DND-41 (cell line): ENCODE data around the gene AKR1C3.

ENCODE experiments used
- ATAC-seq: fragments of 200-7000 bp; cut with Tn5 transposase; 3 replicates; pipeline ENCODE4 v1.9.1; 2021; ENCODE audit warnings: low read depth; ENCODE audit not compliant: insufficient read depth
- DNase-seq: peaks from one replicate; pipeline ENCODE4 v3.0.0-alpha.2; 2020
- H2AFZ ChIP-seq: 2 replicates; pipeline ENCODE4 v1.6.0; 2012; ENCODE audit warnings: low read depth, low read length
- H3K27ac ChIP-seq: 2 replicates; pipeline ENCODE4 v1.5.1; 2012; ENCODE audit warnings: low read length, inconsistent platforms
- H3K27me3 ChIP-seq: fragments of 200-600 bp; sonication (generic); 2 replicates; pipeline ENCODE4 v1.6.0; 2012; ENCODE audit warnings: low read length, mild to moderate bottlenecking, inconsistent platforms; ENCODE audit not compliant: insufficient read depth, poor library complexity
- H3K36me3 ChIP-seq: 2 replicates; pipeline ENCODE4 v1.5.1; 2012; ENCODE audit warnings: low read length, inconsistent platforms; ENCODE audit not compliant: insufficient read depth
- H3K4me1 ChIP-seq: 2 replicates; pipeline ENCODE4 v1.5.1; 2012; ENCODE audit warnings: mild to moderate bottlenecking, low read length; ENCODE audit not compliant: insufficient read depth
- H3K4me2 ChIP-seq: 2 replicates; pipeline ENCODE4 v1.6.0; 2012; ENCODE audit warnings: mild to moderate bottlenecking, moderate library complexity, low read length, inconsistent platforms; ENCODE audit not compliant: insufficient read depth
- H3K4me3 ChIP-seq, 2 experiments: fragments of 200-600 bp in 1 of 2; shearing (Covaris generic) in 1 of 2; 2 replicates each; pipeline ENCODE4 v1.5.1; 2012 to 2016; ENCODE audit warnings: inconsistent platforms in 2 of 2, low read length in 2 of 2, mild to moderate bottlenecking in 2 of 2, low read depth in 1 of 2, moderate library complexity in 1 of 2
- H3K79me2 ChIP-seq: 2 replicates; pipeline ENCODE4 v1.6.0; 2012; ENCODE audit warnings: low read length, inconsistent platforms; ENCODE audit not compliant: insufficient read depth
- H3K9ac ChIP-seq: 2 replicates; pipeline ENCODE4 v1.6.0; 2012; ENCODE audit warnings: low read depth, mild to moderate bottlenecking, inconsistent platforms, low read length, moderate library complexity
- H3K9me3 ChIP-seq: 2 replicates; pipeline ENCODE4 v1.5.1; 2012; ENCODE audit warnings: low read length, moderate library complexity, mild to moderate bottlenecking, inconsistent platforms; ENCODE audit not compliant: insufficient read depth, severe bottlenecking
- H4K20me1 ChIP-seq: 2 replicates; pipeline ENCODE4 v1.6.0; 2012; ENCODE audit warnings: low read length; ENCODE audit not compliant: insufficient read depth
- EZH2 ChIP-seq: IDR thresholded peaks from 3 replicates; pipeline ENCODE4 v1.6.1; 2012; ENCODE audit warnings: borderline replicate concordance, low read depth, mild to moderate bottlenecking, moderate library complexity, low read length, inconsistent platforms; ENCODE audit not compliant: severe bottlenecking
- TF ChIP-seq, protein P1 (sequence below): IDR thresholded peaks from 2 replicates; pipeline ENCODE4 v1.5.1; 2012; ENCODE audit warnings: borderline replicate concordance, low read length, moderate library complexity, mild to moderate bottlenecking; ENCODE audit not compliant: poor library complexity, severe bottlenecking; ENCODE audit errors: extremely low read depth

The AKR1C3 gene

DNA sequence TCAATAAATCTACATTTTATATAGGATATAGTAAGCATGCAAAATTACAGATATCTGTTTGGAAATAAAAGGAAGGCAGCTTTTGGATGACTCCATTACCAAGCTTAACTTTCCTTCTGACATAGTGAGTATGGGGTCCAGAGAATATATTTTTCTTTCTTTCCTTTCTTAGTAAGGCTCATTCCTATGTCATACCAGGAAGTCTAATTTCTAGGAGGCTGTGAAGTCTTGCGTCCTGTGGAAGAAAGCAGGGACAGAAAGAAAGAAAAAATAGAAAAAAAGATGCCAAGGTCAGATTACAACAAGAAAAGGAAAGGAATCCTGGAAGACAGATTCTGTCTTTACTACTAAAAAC is 54.4 kb downstream of the AKR1C3 start:
- Histone ChIP-seq H3K9ac (no peak overlapping the region), H3K4me1 (no peaks in the 10 kb centered on the region), H3K79me2 (no peaks in the 10 kb centered on the region), H3K4me3 (no peak overlapping the region), H3K9me3 (peaks cover 6% of the 10 kb centered on the region), H4K20me1 (no peaks in the 10 kb centered on the region), H3K27me3 (no peaks in the 10 kb centered on the region), H3K36me3 (no peaks in the 10 kb centered on the region), H3K4me2 (no peak overlapping the region), H3K27ac (no peak overlapping the region), H2AFZ (no peak overlapping the region)
- DNase-seq (no peak), ATAC-seq (no peak)
- TF ChIP-seq, protein P1, sequence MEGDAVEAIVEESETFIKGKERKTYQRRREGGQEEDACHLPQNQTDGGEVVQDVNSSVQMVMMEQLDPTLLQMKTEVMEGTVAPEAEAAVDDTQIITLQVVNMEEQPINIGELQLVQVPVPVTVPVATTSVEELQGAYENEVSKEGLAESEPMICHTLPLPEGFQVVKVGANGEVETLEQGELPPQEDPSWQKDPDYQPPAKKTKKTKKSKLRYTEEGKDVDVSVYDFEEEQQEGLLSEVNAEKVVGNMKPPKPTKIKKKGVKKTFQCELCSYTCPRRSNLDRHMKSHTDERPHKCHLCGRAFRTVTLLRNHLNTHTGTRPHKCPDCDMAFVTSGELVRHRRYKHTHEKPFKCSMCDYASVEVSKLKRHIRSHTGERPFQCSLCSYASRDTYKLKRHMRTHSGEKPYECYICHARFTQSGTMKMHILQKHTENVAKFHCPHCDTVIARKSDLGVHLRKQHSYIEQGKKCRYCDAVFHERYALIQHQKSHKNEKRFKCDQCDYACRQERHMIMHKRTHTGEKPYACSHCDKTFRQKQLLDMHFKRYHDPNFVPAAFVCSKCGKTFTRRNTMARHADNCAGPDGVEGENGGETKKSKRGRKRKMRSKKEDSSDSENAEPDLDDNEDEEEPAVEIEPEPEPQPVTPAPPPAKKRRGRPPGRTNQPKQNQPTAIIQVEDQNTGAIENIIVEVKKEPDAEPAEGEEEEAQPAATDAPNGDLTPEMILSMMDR: no peak
- TF ChIP-seq EZH2: no peak

GRCh38 chr10:5151076-5151475 is 56.9 kb downstream of the AKR1C3 start:
- no peak overlapping the region for H2AFZ ChIP-seq
- H3K4me1 ChIP-seq: no peaks in the 10 kb centered on the region
- ATAC-seq (no peak), DNase-seq (no peak)
- H4K20me1 ChIP-seq: no peaks in the 10 kb centered on the region
- H3K79me2 ChIP-seq: no peaks in the 10 kb centered on the region
- no peak overlapping the region for H3K4me2 ChIP-seq
- H3K9me3 ChIP-seq: peaks cover 6% of the 10 kb centered on the region
- no peaks in the 10 kb centered on the region for H3K27me3 ChIP-seq
- H3K27ac ChIP-seq: no peak overlapping the region
- no peaks in the 10 kb centered on the region for H3K36me3 ChIP-seq
- H3K4me3 ChIP-seq: no peak overlapping the region
- TF ChIP-seq, protein P1: no peak
- no peak for TF ChIP-seq EZH2
- H3K9ac ChIP-seq: no peak overlapping the region

DNA sequence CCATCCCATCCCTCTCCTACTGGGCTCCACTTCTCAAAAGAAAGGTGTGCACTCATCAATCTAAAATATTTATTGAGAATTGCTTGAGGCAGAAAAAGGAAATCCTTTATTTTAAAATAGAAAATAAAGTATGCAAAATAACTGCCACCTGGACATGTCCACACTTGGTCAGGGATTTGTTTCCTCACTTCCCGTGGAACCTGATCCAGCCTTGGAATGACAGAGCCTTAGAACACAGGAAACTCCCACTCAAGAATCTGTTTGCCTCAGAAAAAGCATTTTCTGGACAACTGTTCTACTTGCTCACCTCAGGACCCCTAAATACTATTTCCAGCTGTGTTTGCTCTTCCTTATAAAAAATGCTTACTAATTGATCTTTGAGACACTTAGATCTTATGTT is 61.7 kb downstream of the AKR1C3 start:
- H3K4me2 ChIP-seq: no peak overlapping the region
- H3K9ac ChIP-seq: no peak overlapping the region
- TF ChIP-seq, protein P1: no peak
- no peak for TF ChIP-seq EZH2
- H3K27me3 ChIP-seq: no peaks in the 10 kb centered on the region
- no peaks in the 10 kb centered on the region for H4K20me1 ChIP-seq
- H3K4me1 ChIP-seq: no peaks in the 10 kb centered on the region
- H3K36me3 ChIP-seq: no peaks in the 10 kb centered on the region
- H3K4me3 ChIP-seq: no peak overlapping the region
- H3K9me3 ChIP-seq: no peaks in the 10 kb centered on the region
- no peaks in the 10 kb centered on the region for H3K79me2 ChIP-seq
- H2AFZ ChIP-seq: no peak overlapping the region
- ATAC-seq (no peak), DNase-seq (no peak)
- no peak overlapping the region for H3K27ac ChIP-seq
